GM12874 (cell line): ENCODE measurements around the gene CHD1L.

Experiments used
- TF ChIP-seq, protein P1 (sequence below): IDR thresholded peaks from 2 replicates; pipeline ENCODE4 v1.5.1; 2011; ENCODE audit warnings: low read depth, mild to moderate bottlenecking, control low read depth, low read length, moderate library complexity; ENCODE audit not compliant: insufficient read depth

The CHD1L gene

DNA sequence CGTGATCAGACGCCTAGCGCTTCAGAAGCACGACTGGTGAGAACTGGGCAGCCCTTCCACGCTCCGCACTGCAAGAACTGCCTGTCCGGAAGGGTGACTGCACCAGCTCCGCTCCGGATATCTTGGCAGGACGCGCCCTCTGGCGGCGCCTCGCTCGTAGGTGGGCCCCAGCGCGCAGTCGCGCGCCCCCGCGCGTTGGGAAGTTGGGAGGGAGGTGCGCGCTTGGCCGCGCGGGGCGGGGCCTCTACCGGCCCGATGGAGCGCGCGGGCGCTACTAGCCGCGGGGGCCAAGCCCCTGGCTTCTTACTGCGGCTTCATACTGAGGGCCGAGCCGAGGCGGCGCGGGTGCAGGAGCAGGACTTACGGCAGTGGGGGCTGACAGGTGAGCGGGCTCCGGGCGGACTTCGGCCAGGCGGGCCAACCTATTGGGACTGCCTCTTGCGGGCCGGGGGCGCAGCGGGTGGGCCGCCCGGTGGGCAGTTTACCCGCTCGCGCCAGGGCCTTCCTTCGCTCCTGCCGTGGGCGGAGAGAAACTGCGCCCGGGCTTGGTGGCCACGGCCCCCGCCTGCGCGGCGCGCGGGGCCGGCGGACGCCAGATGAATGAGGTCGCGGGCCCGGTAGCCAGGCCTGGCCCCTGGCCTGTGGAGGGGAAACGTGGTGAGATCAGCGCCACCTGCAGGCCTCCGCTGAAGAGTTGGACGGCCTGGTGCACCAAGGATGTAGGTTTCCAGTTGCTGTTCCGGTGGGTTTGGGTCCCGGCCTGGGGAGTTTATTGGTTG, at the start of gene CHD1L:
CHD1L (plus strand) TSS at position 236 of the 779 bp plus-strand sequence; CDS start at position 256, 20 bp downstream.
- TF ChIP-seq, protein P1, sequence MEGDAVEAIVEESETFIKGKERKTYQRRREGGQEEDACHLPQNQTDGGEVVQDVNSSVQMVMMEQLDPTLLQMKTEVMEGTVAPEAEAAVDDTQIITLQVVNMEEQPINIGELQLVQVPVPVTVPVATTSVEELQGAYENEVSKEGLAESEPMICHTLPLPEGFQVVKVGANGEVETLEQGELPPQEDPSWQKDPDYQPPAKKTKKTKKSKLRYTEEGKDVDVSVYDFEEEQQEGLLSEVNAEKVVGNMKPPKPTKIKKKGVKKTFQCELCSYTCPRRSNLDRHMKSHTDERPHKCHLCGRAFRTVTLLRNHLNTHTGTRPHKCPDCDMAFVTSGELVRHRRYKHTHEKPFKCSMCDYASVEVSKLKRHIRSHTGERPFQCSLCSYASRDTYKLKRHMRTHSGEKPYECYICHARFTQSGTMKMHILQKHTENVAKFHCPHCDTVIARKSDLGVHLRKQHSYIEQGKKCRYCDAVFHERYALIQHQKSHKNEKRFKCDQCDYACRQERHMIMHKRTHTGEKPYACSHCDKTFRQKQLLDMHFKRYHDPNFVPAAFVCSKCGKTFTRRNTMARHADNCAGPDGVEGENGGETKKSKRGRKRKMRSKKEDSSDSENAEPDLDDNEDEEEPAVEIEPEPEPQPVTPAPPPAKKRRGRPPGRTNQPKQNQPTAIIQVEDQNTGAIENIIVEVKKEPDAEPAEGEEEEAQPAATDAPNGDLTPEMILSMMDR, result peak; percentile 92

DNA sequence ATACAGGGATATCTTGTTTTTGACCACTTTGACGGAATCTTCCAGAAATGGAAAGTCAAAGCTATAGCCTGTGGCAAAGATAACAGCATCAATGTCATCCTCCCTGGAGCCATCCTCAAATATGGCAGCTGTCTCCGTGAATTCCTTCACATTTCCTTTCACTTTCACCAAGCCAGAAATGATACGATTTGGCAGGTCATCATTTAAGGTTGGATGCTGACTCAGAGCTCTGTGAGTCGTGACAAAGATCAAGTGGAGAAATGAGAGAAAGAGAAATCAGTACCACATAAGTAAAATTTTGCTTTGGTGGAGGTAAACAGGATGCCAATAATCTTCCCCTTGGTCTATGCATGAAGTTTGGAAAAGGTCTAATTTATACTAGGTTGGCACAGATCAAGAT, 41.2 kb upstream of the CHD1L start:
- TF ChIP-seq, protein P1, result no peak

DNA sequence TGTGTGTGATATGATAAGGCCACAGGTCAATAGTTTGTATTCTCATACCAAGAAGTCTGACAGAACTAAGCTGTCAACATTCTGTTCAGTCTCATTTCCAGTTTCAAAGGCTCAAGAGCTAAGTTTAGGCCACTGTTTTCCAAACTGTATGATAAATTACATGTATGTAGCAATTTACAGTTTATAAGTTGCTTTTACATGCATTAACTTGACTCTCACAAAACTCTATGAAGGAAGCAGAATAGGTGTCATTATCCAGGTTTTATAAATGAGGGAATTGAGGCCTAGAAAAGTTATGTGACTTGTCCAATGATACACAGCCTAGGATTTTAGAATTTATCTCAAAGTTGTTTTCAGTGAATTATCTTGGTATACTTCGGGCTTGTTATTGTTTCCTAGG, 40.7 kb upstream of the CHD1L start:
- TF ChIP-seq, protein P1, result no peak

DNA sequence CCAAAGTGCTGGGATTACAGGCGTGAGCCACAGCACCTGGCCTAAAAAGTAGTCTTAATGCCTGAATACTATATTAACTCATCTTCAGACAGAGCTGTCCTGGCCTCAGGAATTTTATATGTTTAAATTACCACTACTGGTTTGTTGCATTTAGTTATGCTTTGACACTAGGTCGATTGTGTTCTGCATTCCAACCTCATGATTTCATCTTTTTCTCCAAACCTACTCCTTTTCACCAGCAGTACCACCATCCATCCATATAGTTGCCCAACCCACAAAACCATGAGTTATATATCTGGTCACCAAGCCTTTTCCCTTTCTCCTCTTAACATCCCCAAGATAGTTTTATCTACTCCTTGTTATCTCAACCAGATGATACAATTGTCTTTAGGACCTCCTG, 39.9 kb upstream of the CHD1L start:
- TF ChIP-seq, protein P1, result no peak

DNA sequence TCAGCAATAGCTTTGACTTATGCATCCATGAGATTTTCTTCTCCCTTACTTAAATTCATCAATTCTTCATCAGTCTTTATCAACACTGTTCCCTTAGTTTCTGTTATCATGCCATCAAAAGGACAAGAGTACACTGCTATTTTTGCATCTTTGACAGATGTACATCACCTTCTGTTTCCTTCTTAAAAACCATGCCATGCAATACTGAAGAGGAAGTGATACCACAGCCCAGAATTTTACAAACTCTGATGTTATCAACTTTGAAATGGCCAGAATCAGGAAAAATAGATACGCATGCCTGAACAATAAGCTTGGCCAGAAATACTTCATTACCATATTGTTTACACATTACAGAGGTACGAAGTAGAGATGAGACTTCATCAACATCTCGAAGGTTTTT, 38.4 kb upstream of the CHD1L start:
- TF ChIP-seq, protein P1, result no peak

DNA sequence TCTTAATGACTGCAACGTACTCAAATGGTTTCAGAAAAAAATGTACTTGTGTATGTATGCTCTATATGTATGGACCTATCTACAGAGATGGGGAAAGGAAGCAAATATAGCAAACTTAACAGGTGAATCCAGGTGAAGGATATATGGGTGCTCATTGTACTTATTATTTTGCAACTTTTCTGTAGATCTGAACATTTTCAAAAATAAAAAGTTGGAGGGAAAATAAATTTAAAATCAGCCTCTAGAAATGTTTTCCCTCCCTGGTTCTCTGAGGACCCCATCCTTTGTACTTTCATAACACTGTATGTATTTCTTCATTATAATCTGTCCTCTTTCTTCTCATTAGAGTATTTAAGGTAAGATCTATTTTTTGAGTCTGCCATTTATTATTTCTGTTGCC, 35.3 kb upstream of the CHD1L start:
- TF ChIP-seq, protein P1, result no peak

DNA sequence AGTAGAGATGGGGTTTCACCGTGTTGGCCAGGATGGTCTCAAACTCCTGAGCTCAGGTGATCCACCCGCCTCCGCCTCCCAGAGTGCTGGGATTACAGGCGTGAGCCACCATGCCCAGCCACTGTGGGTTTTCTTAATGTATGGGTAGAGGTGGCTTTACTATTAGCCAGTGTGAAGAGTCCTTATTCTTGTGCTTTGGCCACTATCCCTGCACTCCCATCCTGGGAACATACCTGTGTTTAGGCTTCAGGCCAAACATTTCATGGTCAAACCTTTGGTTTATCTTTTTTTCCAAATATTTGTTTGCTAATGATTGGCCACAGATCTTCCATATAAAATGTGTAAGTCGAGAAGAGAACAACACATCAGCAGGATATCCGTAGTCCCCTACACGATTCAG, 33.9 kb upstream of the CHD1L start:
- TF ChIP-seq, protein P1, result no peak
